ENCODE data around the gene ADISSP.

- TF ChIP-seq POLR2A (IDR thresholded peaks at IDR 0.05) (no peak), CTCF (IDR thresholded peaks at IDR 0.05 in 4 of 5, conservative IDR thresholded peaks at IDR 0.05 in 1 of 5) (no peak)
Measured at GRCh38 chr20:3808544-3808943, 41.0 kb upstream of the ADISSP start.
